Esophagus muscularis mucosa (tissue), 3 donors: ENCODE data around the gene GRM4.

Experiments
- POLR2A ChIP-seq: fragments of 450-650 bp; IDR thresholded peaks from one replicate; pipeline ENCODE4 v1.6.1; 2017; ENCODE audit warnings: antibody characterized with exemption, moderate library complexity, mild to moderate bottlenecking, low read depth
- POLR2AphosphoS5 ChIP-seq, 2 donors: sonication (generic); formaldehyde crosslinking; IDR thresholded peaks; one replicate each; pipeline ENCODE4 v1.6.1; 2017; ENCODE audit warnings: antibody characterized with exemption in 2 of 2
- TF ChIP-seq, protein P1 (sequence below), 3 experiments: fragments of 200-600 bp in 2 of 3; fragments of 450-650 bp in 1 of 3; sonication (generic) in 2 of 3; IDR thresholded peaks; one replicate each; pipeline ENCODE4 v1.5.1; 2017 to 2019; ENCODE audit warnings: antibody characterized with exemption in 3 of 3, mild to moderate bottlenecking in 2 of 3, moderate library complexity in 1 of 3

DNA sequence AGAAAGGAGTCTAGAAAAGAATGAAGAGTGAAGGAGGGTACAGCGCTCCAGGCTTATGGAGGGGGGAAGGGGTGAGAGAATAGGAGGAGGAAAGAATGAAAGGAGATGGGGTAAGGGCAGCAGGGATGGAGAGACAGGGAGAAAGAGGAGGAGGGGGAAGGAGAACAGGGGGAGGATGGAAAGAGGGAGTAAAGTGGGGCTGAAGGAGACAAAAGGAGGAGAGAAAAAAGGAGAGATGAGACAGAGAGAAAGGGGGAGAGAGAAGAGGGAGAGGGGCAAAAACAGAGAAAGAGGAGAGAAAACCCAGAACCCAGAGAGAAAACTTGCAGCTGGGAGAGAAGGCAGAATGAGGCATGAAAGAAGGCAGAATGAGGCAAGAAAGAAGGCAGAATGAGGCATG lies 110.7 kb downstream of the GRM4 start:
- TF ChIP-seq, protein P1, sequence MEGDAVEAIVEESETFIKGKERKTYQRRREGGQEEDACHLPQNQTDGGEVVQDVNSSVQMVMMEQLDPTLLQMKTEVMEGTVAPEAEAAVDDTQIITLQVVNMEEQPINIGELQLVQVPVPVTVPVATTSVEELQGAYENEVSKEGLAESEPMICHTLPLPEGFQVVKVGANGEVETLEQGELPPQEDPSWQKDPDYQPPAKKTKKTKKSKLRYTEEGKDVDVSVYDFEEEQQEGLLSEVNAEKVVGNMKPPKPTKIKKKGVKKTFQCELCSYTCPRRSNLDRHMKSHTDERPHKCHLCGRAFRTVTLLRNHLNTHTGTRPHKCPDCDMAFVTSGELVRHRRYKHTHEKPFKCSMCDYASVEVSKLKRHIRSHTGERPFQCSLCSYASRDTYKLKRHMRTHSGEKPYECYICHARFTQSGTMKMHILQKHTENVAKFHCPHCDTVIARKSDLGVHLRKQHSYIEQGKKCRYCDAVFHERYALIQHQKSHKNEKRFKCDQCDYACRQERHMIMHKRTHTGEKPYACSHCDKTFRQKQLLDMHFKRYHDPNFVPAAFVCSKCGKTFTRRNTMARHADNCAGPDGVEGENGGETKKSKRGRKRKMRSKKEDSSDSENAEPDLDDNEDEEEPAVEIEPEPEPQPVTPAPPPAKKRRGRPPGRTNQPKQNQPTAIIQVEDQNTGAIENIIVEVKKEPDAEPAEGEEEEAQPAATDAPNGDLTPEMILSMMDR (IDR thresholded peaks at IDR 0.05): no peak
- no peak for TF ChIP-seq POLR2A
- no peak for TF ChIP-seq POLR2AphosphoS5 (IDR thresholded peaks at IDR 0.05)
